ENCODE results near the gene NECAB3. TPM values are rescaled to one million over a fixed set of nuclear protein-coding genes. Genes with fewer than 3 reads are reported as not detected.
A peak's percentile ranks its signal among the peaks of the same experiment; 100 is the strongest.

Gene NECAB3
- total RNA-seq, 1 experiment from 2014 or later, result 46.4 TPM

GRCh38 chr20:33671573-33672288 is 2.5 kb downstream of the NECAB3 start:
- in situ Hi-C loops (cut with HindIII; ENCODE audit: low pct_unique_long_range_greater_than_20kb, low sequenced_read_pairs), result no loop called here

More at GRCh38 chr20:33671573-33672288, 2.5 kb downstream of the NECAB3 start:
- no peaks in the 10 kb centered on the region for H3K27me3 ChIP-seq (ENCODE audit: control insufficient read depth, insufficient read depth, low read length)
- ATAC-seq (no peak), DNase-seq (ENCODE audit: low read depth, low spot score) (no peak)
- no peaks in the 10 kb centered on the region for H3K9me3 ChIP-seq (ENCODE audit: control insufficient read depth, insufficient read depth, low read depth, low read length)
- peaks cover 6% of the 10 kb centered on the region; the same call in 1 of the 2 replicates for H3K36me3 ChIP-seq (ENCODE audit: control insufficient read depth, insufficient read depth, low read length)
- CTCF ChIA-PET, result interaction anchor here (0.6 kb wide), 1 partner anchor 61 kb away, joined by 5 read pairs; no protein-coding TSS in a partner anchor
- no peak overlapping the region for H3K4me3 ChIP-seq (ENCODE audit: low read depth in 2 of 2, low read length in 2 of 2)
- BruUV-seq (replicated peaks), result TSS peak; percentile 76
- POLR2A ChIA-PET, result interaction anchor here (0.6 kb wide), 1 partner anchor 71 kb away, joined by 11 read pairs; no protein-coding TSS in a partner anchor
- peaks cover 24% of the 10 kb centered on the region for H3K4me1 ChIP-seq (ENCODE audit: control insufficient read depth, insufficient read depth, low read length)
- intact Hi-C loops (cut with micrococcal nuclease; ENCODE audit: unreplicated experiment), result no loop called here
- no peak overlapping the region for H3K27ac ChIP-seq (ENCODE audit: low read length)
- TF ChIP-seq REST (IDR thresholded peaks at IDR 0.05; ENCODE audit: insufficient read depth in 1 of 2, low read depth in 2 of 2, low read length in 1 of 2), result no peak
- TF ChIP-seq TCF7L2 (IDR thresholded peaks at IDR 0.05; ENCODE audit: low read depth, low read length), result no peak
- TF ChIP-seq CTCF (IDR thresholded peaks at IDR 0.05), result no peak
- TF ChIP-seq POLR2AphosphoS5 (IDR thresholded peaks at IDR 0.05; ENCODE audit: low read depth, low read length), result no peak
- no peak for TF ChIP-seq SIN3A (IDR thresholded peaks at IDR 0.05; ENCODE audit: borderline replicate concordance, insufficient read depth, low read depth, low read length)

Data from Panc1 (cell line).